NOMO-1 treated with dmso at 0.1 percent for 144 hours (cell line): ENCODE results near the gene PXK.
"Not testable (repeated sequence)": the region's sequence is repeated elsewhere in the genome, so short reads cannot be mapped to it uniquely, and the experiment has no call there.

ENCODE experiments used
- DNase-seq: peaks from one replicate; lab custom pipeline; 2025; ENCODE audit not compliant: unreplicated experiment; lab: John Stamatoyannopoulos, UW

The PXK gene

DNA sequence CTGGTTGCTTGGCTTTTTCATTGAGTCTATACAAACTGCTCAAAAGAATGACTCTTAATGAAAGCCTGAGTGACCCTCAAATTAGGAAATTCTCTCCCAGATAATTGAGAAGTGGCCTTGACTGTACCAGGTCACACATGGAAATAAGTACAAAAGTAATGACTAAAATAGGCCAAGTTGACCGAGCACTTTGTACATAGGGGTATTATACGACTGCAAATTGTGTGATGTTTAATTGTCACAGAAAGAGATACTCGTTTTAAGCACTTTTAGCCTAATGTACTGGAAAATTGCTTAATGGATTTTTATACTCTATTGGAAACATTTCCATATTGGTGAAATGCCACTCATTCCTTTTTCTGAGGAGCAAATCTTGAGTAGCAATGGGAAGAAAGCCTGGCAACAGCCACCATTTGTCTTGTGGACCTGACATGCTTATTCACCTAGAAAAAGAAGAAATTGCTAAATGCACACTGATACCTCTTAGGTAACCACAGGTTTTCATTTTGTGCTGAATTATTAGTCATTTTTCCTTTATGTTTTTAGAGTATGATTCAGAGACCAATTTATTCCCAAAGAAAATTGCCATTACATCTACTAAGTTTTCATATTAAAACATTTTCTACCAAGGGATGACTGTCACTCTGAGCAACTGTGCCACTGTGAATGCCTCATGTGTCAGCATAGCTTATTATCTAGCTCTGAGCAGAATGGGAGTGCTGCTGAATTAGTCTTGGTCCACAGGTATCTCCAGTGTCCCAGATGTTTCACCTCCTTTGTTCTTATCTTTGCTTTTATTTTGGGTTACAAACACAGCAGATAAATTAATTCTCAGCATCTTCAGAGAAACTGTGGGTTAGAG, 8.9 kb upstream of the PXK start:
- DNase-seq = no peak

DNA sequence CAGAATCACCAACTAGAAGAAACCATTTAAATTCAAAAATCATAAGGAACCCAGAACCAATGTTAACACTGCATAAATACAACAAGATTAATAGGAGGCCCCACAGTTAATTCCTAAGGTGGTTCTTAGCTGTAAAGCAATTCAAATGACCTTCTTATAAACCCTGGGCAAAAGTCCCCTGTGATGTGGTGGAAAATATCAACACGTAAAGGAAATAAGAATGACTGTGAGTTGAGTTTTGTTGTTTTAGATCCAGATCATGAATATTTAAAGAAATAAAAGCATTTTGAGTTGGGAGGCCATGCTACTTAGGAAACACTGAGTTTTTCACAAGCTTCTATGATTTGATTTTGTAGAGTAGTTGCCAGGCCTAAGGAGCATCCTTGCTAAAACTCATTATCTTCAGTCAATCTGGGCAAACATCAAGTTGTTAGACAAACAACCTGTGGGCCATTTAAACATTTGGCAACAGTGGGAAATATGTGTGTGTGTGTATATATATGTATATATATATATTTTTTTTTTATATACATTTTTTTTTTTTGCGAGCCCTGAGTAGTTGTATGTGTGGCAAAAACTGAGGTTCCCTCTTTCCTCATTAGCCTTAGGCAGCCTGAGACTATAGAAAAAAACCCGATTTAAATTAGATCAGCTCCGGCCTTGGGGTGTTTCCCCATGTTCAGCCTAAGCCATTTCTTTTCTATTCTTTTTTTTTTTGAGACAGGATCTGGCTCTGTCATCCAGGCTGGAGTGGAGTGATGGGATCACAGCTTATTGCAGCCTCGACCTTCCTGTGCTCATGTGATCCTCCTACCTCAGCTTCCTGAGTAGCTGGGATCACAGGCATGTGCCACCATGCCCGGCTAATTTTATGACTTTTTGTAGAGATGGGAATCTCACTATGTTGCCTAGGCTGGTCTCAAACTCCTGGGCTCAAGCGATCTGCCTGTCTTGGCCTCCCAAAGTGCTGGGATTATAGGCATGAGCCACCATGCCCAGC, 8.0 kb upstream of the PXK start:
- DNase-seq = no peak

DNA sequence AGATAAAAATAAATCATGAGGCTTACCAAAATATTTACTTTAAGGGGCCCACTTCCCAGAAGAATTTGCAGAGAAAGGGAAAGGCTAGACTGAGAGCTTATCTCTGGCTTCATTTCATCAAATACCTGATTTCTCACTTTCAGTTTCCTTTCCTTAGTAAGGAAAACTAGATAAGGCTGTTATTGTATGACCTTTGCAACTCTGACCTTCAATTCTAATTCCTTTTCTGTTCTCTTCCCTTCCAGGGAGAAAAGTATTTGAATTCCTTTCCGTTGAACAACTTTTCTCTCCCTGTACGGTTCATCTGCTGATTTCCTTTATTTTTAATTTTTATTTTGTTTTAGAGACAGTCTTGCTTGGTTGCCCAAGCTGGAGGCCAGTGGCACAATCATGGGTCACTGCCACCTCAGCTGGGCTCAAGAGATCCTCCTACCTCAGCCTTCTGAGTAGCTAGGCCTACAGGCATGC, 7.1 kb upstream of the PXK start:
- DNase-seq = no peak

DNA sequence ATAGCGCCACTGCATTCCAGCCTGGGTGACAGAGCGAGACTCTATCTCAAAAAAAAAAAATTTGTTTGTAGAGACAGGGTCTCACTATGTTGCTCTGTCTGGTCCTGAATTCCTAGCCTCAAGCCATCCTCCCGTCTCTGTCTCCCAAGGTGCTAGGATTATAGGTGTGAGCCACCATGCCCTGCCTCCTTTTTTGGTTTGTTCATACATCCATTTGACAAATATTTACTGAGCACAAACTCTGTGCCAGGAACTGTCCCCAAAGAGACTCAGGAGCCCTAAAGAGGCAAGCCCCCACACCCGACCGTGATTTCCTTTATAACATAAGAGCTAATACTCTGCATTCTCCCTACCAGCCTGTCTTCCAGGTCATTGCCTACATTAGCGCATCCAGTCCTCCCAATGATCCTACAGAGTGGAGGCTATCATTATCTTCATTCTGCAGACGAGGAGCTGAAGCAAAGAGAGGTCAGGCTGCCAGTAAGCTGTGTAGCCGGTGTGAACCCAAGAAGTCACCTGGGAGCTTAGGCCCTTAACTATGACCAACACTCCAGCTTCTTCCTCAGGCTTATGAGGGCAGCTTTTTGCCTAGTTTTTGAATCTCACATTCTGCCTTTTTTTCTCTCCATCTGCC, 6.3 kb upstream of the PXK start:
- no peak for DNase-seq

DNA sequence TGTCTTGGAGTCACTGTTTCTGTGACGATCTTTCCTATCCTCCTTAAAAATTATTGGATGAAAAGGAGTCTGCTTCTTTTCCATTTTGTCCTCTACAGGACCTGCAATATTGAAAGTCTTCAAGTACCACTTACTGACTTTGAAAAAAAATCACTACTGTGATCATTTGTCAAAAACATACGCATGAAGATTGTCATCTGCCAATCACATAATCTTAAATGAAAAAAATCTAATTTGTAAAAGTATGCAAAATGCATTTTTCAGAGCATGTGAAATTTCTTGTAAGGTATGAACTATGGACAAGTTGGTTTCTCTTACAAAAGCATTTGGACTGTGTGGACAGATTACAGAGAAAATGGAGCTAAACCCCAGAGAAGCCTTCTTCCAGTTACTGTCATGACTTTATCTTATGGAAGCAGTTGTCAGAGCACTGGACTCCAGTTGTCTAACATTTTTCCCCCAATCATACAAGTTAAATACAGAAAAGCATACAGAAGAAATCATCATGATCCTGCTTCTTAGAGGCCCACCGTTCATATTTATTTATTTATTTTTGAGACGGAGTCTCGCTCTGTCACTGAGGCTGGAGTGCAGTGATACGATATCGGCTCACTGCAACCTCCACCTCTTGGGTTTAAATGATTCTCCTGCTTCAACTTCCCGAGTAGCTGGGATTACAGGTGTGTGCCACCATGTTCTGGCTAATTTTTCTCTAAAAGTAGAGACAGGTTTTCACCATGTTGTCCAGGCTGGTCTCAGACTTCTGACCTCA, 3.4 kb upstream of the PXK start:
- DNase-seq = no peak

DNA sequence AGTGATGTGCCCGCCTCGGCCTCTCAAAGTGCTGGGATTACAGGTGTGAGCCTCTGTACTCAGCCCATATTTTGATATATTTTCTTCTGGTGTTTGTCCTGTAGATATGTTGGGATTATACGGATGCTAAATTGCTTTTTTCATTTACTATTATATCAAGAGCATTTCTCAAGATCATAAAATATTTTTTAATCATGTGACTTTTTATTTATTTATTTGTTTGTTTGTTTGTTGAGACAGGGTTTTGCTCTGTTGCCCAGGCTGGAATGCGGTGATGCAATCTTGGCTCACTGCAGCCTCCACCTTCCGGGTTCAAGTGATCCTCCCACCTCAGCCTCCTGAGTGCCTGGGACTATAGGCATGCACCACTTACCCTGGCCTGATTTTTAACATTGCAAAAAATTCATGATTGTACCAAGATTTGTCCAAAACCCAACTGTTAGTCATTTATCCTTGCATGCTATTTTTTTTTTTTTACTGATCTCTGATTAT, 2.7 kb upstream of the PXK start:
- DNase-seq = no peak

DNA sequence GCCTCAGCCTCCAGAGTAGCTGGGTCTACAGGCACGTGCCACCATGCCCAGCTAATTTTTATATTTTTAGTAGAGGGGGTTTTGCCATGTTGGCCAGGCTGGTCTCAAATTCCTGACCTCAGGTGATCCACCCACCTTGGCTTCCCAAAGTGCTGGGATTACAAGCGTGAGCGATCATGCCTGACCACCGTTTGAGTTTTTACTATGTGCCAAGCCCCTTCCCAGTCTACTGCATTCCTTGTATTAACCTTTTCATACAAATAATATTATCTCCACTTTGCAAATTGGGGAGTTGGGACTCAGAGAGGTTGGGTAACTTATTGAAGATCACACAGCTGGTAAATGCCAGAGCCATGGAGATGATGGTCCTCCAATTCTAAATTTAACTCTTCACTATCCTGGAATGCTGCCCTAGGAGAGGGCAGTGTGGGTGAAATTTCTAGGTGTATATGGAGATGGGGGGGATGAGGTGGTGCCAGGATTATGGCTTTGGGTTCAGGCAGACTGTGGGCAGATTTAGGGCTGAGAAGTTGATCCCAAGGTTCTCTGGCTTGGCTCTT, 1.0 kb upstream of the PXK start:
- DNase-seq = no peak

DNA sequence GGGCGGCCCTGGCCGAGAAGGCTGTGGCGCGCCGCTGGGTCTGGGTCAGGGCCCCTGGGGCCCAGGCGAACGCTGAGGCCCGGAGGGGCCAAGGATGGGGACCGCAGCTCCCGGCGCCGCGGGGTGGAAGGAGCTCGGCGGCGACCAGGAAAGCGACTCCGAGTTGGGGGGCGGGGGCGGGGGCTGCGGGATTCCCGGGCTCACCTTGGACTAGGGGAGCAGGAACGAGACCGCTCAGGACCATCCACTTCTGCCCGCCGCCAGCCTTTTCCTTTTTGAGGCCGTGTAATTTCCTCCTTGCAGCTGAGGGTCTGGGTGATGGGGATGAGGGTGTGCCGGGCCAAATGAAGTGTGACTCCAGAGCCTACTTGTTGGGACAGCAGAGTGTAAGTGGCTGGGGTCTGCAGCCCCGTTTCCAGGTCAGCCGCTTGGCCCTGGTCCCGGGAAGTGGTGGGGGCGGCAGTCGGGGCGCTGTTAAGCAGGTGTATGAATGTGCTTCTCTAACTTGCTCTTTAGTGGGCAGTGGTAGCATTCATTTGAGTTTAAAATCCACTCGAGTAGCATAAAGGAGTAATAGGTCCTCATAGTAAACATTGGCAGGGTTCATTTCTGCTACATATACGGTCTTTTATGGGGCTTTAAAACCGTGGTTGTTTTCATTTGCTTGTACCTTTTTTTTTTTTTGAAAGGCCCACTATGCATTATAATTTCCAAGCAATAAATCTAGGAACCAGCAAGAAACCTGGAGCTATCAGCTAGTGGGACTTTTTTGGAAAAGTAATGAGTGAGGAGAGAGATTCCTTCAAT, 717 bp downstream of the PXK start:
- no peak for DNase-seq

DNA sequence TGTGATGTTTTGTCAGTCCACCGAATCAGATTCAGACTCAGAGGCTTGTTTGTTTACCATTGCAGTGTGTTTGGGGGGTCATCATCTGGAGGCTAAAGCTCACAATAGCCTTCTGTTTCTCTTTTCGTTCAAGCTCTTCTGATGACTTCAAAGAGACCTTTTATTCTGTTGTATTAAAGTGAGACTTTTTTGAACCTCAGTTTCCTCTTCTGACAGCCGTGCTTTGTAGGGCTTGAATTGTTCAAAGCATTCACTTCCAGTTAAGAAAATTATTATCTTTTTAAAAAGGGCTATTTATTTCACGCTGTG, 1.3 kb downstream of the PXK start:
- DNase-seq = no peak

DNA sequence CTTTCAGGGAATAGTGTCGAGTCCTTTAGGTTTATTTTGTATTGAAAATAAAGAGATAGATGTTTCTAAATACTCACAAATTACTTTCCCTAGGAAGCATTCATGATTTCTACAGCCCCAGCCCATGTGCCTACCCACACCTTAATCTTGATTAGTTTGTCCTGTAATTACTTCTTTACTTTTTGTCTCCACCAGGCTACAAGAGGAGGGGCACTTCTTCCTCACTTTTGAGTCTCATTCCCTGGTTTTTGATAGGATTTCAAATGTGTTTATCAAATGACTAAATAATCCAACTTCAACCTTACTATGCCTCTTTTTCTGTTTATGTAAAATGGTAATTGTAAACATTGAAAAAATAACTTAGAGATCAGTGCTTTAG, 1.8 kb downstream of the PXK start:
- DNase-seq = no peak

DNA sequence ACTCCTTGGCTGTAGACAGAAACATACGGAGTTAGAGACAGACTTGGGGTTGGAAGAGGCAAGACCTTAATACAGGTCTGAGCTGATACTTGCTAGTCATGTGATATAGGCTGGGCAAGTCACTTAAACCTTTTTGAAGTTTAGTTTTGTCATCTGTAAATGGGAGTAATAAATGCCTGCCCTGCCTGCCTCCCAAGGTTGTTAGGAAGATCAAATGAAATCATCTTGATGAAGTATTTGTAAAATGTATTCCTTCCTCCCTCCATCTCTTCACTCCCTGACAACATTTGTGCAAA, 2.9 kb downstream of the PXK start:
- DNase-seq = no peak

DNA sequence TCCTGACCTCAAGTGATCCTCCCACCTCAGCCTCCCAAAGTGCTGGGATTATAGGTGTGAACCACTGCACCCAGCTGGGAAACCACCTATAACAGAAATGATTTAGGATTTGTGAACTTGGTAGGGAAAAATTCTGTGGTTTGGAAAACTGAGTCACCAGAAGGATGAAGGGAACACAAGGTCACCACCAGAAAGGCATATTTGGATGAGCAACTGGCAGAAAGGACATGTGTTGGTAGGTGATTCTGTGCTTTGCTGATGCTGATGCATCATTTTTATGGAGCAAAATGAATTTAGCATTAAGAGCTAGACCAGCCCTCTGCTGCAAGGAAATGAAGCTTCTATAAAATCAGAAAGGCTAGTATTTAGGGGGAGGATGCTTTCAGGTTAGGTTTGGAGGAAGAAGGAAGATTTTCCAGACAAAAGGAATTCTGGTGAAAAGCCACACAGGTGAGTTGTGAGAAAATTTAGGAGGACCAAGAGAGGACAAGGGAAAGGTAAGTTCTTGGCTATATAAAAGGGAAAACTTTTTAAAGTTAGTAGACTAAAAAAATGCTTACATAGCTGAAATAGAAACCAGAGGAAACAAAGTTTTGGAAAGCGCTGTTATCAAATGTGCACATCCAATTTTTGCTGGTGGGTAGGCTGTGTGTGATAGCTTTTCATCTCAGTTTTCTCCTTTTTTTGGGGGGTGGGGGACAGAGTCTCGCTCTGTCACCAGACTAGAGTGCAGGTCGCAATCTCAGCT, 3.6 kb downstream of the PXK start:
- no peak for DNase-seq

DNA sequence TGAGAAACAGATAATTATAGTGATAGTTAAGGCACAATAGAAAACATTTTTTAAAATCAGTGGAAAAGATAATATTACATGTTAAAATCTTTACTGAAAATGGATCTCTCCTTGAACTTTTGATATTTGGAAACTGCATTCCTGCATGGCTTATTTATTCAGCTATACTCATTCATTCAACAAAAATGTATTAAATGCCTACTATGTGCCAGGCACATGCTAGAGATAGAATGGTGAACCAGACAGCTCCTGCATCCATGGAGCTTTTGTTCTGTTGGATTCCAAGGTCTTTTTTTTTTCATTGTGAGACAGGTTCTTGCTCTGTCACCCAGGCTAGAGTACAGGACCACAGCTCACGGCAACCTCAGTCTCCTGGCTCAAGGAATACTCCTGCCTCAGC, 4.5 kb downstream of the PXK start:
- no peak for DNase-seq

DNA sequence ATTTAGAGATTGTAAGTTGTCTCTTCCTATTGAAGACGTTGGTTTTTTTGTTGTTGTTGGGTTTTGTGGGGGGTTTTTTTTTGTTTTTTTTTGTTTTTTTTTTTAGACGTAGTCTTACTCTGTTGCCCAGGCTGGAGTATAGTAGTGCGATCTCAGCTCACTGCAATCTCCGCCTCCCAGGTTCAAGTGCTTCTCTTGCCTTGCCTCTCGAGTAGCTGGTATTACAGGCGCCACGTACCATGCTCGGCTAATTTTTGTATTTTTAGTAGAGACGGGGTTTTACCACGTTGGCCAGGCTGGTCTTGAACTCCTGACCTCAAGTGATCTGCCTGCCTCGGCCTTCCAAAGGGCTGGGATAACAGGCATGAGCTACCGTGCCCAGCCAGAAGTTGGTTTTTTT, 6.5 kb downstream of the PXK start:
- not testable (repeated sequence) for DNase-seq

DNA sequence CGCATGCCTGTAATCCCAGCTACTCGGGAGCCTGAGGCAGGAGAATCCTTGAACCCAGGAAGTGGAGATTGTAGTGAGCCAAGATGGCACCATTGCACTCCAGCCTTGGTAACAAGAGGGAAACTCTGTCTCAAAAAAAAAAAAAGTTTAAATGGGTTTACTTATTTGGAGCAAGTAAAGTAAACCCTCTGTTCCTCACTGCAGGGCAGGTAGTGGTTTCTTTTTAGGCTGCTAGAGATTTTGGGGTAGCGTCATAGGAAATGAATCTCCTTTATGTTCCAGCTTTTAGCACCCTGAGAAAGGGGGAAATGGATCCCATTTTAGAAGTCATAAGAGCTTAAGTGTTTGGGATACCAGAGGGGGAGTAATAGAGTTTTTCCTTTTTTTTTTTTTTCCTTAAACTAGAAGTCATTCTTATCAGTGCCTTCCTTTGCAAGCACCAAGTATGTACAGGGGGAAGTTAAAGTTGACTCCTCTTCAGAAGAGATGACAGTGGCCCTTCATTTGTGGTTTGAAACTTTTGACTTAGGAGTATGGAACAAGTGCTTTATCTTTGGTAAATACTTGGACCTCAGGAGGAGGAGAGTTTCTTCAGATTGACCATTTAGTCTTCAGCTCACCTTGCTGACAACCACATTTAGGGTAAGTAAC, 8.0 kb downstream of the PXK start:
- DNase-seq = no peak

DNA sequence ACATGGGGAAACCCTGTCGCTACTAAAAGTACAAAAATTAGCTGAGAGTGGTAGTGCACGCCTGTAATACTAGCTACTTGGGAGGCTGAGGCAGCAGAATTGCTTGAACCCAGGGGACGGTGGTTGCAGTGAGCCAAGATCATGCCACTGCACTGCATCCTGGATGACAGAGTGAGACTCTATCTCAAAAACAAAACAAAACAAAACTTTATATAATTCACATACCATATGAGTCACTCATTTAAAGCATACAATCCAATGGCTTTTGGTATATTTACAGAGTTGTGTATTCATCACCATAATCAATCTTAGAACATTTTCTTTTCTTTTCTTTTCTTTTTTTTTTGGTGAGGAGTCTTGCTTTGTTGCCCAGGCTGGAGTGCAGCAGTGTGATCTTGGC, 8.7 kb downstream of the PXK start:
- DNase-seq = no peak

DNA sequence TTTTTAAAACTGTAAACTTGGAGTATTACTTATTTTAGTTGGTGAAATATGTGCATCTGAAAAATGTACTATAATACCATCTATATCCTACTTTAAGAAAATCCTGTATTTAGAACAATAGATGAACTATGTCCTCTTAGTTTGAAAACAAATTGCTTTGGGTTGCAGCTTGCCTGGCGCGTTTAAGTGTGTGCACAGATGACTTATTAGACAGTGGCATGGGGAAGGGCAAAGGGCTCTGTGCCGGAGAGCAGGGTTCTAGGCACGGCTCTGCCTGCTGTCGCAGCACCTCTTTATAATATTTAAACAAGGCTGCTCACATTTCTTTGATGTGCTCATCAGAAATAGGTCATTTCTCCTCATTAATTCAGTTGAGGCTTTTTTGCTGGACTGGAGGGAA, 10.0 kb downstream of the PXK start:
- DNase-seq = no peak

DNA sequence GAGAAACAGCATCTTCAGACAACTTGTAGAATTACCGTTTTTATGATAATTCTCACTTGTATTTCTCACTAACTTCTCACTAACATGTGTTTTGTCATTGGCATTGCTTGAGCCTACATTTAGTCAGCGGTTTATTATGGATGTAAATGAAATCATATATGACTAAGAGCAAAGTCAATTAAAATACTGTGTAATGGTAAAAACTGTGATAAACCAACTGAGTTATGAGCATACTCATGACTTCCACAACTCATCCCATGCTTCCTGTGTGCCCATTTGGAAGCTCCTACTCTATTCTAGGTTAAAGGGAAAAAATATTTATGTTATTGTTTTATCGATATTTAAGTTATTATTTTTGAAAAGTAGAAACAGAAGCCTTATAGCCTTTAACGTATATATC, 12.8 kb downstream of the PXK start:
- DNase-seq = no peak

DNA sequence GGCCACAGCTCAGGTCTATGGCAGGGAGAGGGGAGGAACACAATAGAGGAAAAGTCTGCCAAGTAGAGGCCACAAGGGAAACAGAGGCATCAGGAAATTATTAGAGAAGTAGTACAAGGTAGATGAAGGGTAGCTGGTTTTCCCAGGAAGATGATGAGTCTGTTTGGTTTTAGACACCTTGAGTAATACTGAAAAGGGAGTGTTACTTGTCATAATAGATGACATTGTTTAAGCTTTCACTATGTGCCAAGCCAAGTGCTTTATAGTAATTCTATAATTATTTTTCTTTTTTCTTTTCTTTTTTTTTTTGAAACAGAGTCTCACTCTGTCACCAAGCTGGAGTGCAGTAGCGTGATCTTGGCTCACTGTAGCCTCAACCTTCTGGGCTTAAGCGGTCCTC, 13.7 kb downstream of the PXK start:
- no peak for DNase-seq
